ENCODE results near the gene IGHMBP2. TPM values are rescaled to one million over a fixed set of nuclear protein-coding genes. Genes with fewer than 3 reads are reported as not detected.

The IGHMBP2 gene
- total RNA-seq, 6 experiments from 2014 or later = 5.8 to 21.2 (median 11.5) TPM

DNA sequence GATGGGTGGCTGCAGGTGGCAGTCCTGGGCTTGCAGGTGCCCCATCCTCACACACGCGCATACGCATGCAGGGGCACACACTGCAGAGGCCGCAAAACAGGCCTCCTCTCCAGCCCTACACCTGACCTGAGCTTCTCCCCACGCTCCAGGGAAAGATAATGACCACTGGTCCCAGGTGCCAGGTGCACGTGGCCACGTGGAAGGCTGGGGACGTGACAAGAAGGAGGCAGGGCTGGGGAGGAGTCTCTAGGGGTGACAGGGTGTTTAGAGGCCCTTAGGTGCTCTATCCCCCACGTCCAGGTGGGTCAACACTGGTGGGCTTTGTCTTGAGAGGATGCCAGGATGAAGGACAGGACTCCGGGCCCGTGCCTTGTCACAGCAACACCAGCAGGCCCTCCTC is 38.5 kb upstream of the IGHMBP2 start:
- Histone ChIP-seq H3K4me1 (no peaks in the 10 kb centered on the region), H3K4me3 (no peak overlapping the region), H3K36me3 (no peaks in the 10 kb centered on the region), H3K9me3 (no peaks in the 10 kb centered on the region), H3K27ac (no peak overlapping the region), H3K27me3 (no peaks in the 10 kb centered on the region)
- intact Hi-C loops (cut with DNase I) = no loop called here
- DNase-seq (peak in 1 of 3 donors; percentile 47), ATAC-seq (peak in 1 of 4 donors; percentile 43)
- no peak for TF ChIP-seq POLR2A (IDR thresholded peaks at IDR 0.05)
- TF ChIP-seq CTCF (IDR thresholded peaks at IDR 0.05) = no peak
- 80% methylated on average over 1 of the region's 11 CpGs for WGBS (ENCODE audit: insufficient coverage, low coverage, low lambda C conversion rate, missing lambda C conversion rate)

DNA sequence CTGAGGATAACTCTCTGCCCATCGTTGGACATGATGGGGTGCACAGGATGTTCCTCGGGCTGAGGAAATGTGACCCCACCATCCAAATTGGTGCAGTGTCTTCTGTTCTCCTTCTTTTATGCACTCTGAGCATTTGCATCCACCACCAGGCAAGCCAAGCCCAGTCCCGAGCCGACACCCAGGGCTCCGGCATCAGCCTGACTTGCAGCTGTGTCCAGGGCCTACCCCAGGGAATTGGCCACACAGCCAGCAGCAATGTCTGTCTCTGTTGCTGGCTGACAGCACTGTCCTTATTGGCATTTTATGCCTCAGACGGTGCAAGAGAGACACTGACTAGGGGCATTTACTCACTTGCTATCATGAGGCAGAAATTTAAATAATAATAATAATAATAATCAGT is 36.6 kb upstream of the IGHMBP2 start:
- TF ChIP-seq CTCF (IDR thresholded peaks at IDR 0.05) (no peak), POLR2A (IDR thresholded peaks at IDR 0.05) (no peak)
- Histone ChIP-seq H3K4me1 (no peaks in the 10 kb centered on the region), H3K27me3 (no peaks in the 10 kb centered on the region), H3K36me3 (no peaks in the 10 kb centered on the region), H3K27ac (no peak overlapping the region), H3K9me3 (no peaks in the 10 kb centered on the region), H3K4me3 (no peak overlapping the region)
- DNase-seq (peak in 1 of 3 donors; percentile 15), ATAC-seq (no peak)
- 100% methylated on average over 1 of the region's 6 CpGs for WGBS (ENCODE audit: insufficient coverage, low coverage, low lambda C conversion rate, missing lambda C conversion rate)
- intact Hi-C loops (cut with DNase I) = no loop called here

DNA sequence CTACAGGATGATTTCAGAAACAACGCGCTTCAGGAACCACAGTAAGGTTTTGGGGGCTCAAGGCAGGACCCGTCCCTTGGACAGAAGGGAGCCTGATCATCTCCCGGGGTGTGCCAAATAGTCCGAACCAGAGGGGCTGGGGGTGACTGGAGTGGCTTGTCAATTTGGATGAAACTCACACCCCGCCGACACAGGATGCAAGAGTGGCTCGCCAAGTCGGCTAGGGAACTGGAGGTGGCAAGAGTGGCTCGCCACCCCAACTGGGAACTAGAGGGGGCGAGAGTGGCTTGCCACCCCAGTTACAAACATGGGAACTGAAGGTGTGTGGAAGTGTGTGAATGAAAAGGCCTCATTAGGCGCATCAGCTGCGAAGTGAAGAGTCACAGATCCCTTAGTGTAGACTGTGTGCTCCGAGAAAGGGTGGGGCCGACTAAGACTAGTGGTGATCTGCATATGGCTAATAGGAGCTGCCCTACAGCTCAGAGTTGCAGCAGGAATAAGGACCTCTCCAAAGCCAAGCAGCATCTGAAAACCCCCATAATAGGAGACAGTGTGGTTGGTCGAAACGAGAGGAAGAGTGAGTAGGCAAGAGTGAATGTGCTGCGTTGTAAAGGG is 35.4 kb upstream of the IGHMBP2 start:
- 89% methylated on average over 8 of the region's 18 CpGs for WGBS (ENCODE audit: insufficient coverage, low coverage, low lambda C conversion rate, missing lambda C conversion rate)
- no peak for TF ChIP-seq CTCF (IDR thresholded peaks at IDR 0.05)
- TF ChIP-seq POLR2A (IDR thresholded peaks at IDR 0.05) = no peak
- peaks cover 0 to 2% (median 0%) of the 10 kb centered on the region in 4 donors for H3K4me1 ChIP-seq
- no peak overlapping the region for H3K27ac ChIP-seq
- no peaks in the 10 kb centered on the region for H3K9me3 ChIP-seq
- H3K4me3 ChIP-seq = no peak overlapping the region
- no peaks in the 10 kb centered on the region for H3K36me3 ChIP-seq
- DNase-seq (no peak), ATAC-seq (no peak)
- intact Hi-C loops (cut with DNase I) = no loop called here
- no peaks in the 10 kb centered on the region for H3K27me3 ChIP-seq

DNA sequence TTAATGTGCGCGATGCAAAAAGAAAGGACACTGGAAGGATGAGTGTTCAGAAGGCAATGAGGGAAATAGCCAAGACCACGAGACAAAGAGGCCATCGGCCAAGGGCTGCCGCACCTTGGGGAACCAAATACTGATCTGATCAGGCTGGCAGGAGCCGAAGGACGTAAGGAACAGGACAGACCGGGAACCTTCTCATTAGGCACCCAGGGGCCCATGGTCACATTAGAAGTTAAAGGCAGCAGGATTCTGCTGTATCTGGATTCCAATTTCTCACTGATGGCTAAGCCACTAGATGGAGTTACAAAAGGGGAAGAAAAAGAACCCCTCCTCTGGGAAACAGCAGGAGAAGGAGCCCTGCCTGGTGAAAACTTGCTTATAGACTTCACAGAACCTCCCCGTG is 33.2 kb upstream of the IGHMBP2 start:
- DNase-seq (peak in 1 of 3 donors; percentile 39), ATAC-seq (peak in 3 of 4 donors; percentile 9 to 46 (median 42))
- H3K36me3 ChIP-seq = no peaks in the 10 kb centered on the region
- no peaks in the 10 kb centered on the region for H3K27me3 ChIP-seq
- peak overlapping the region; percentile 20 to 47 (median 41) for H3K4me3 ChIP-seq
- WGBS (ENCODE audit: insufficient coverage, low coverage, low lambda C conversion rate, missing lambda C conversion rate) = 44% methylated on average over 6 of the region's 9 CpGs
- peaks cover 0 to 2% (median 0%) of the 10 kb centered on the region in 4 donors for H3K4me1 ChIP-seq
- TF ChIP-seq CTCF (IDR thresholded peaks at IDR 0.05) (peak in 1 of 4 donors; percentile 8), POLR2A (IDR thresholded peaks at IDR 0.05) (no peak)
- no peak overlapping the region for H3K27ac ChIP-seq
- no peaks in the 10 kb centered on the region for H3K9me3 ChIP-seq
- intact Hi-C loops (cut with DNase I) = no loop called here
